ENCODE measurements around the gene TYW1B.
"Not testable (repeated sequence)": the region's sequence is repeated elsewhere in the genome, so short reads cannot be mapped to it uniquely, and the experiment has no call there.

Gene TYW1B

GRCh38 chr7:72751378-72751777 is 76.6 kb downstream of the TYW1B start:
- no peak for DNase-seq

- DNase-seq = not testable (repeated sequence)
These were observed 79.4 kb downstream of the TYW1B start for GRCh38 chr7:72748649-72749048.

GRCh38 chr7:72744244-72744926 is 83.6 kb downstream of the TYW1B start:
- DNase-seq = not testable (repeated sequence)

- not testable (repeated sequence) for DNase-seq
These were observed 84.2 kb downstream of the TYW1B start for GRCh38 chr7:72743801-72744200.

- not testable (repeated sequence) for DNase-seq
These were observed 88.3 kb downstream of the TYW1B start for GRCh38 chr7:72739716-72740115.

GRCh38 chr7:72735855-72736254 is 92.1 kb downstream of the TYW1B start:
- DNase-seq = not testable (repeated sequence)

- DNase-seq = not testable (repeated sequence)
These were observed 97.2 kb downstream of the TYW1B start for GRCh38 chr7:72730815-72731214.

GRCh38 chr7:72730384-72730783 is 97.6 kb downstream of the TYW1B start:
- DNase-seq = not testable (repeated sequence)

- DNase-seq = not testable (repeated sequence)
These were observed 98.9 kb downstream of the TYW1B start for GRCh38 chr7:72729130-72729529.

- not testable (repeated sequence) for DNase-seq
These were observed 105.3 kb downstream of the TYW1B start for GRCh38 chr7:72722694-72723093.

- not testable (repeated sequence) for DNase-seq
These were observed 107.1 kb downstream of the TYW1B start for GRCh38 chr7:72720890-72721289.

- DNase-seq = not testable (repeated sequence)
These were observed 110.7 kb downstream of the TYW1B start for GRCh38 chr7:72717252-72717774.

GRCh38 chr7:72711927-72712326 is 116.1 kb downstream of the TYW1B start:
- DNase-seq = not testable (repeated sequence)

GRCh38 chr7:72710983-72711382 is 117.0 kb downstream of the TYW1B start:
- no peak for DNase-seq

- DNase-seq = no peak
These were observed 118.1 kb downstream of the TYW1B start for GRCh38 chr7:72709909-72710308.

GRCh38 chr7:72708371-72709050 is 119.5 kb downstream of the TYW1B start:
- not testable (repeated sequence) for DNase-seq

- no peak for DNase-seq
These were observed 121.5 kb downstream of the TYW1B start for GRCh38 chr7:72706521-72706920.

- DNase-seq = not testable (repeated sequence)
These were observed 122.3 kb downstream of the TYW1B start for GRCh38 chr7:72705693-72706092.

- DNase-seq = no peak
These were observed 123.1 kb downstream of the TYW1B start for GRCh38 chr7:72704894-72705293.

- DNase-seq = not testable (repeated sequence)
These were observed 127.5 kb downstream of the TYW1B start for GRCh38 chr7:72700548-72700947.

- DNase-seq = not testable (repeated sequence)
These were observed 130.9 kb downstream of the TYW1B start for GRCh38 chr7:72697066-72697465.

GRCh38 chr7:72696643-72697042 is 131.4 kb downstream of the TYW1B start:
- not testable (repeated sequence) for DNase-seq

GRCh38 chr7:72695482-72695881 is 132.5 kb downstream of the TYW1B start:
- not testable (repeated sequence) for DNase-seq

GRCh38 chr7:72691442-72691841 is 136.6 kb downstream of the TYW1B start:
- not testable (repeated sequence) for DNase-seq

Measured in NCI-H82 (cell line).